NCI-H1694 (cell line): Measurements from ENCODE around the gene ZMYM4.

Experiments used
- DNase-seq: peaks from one replicate; lab custom pipeline; 2025; lab: John Stamatoyannopoulos, UW

The ZMYM4 gene

DNA sequence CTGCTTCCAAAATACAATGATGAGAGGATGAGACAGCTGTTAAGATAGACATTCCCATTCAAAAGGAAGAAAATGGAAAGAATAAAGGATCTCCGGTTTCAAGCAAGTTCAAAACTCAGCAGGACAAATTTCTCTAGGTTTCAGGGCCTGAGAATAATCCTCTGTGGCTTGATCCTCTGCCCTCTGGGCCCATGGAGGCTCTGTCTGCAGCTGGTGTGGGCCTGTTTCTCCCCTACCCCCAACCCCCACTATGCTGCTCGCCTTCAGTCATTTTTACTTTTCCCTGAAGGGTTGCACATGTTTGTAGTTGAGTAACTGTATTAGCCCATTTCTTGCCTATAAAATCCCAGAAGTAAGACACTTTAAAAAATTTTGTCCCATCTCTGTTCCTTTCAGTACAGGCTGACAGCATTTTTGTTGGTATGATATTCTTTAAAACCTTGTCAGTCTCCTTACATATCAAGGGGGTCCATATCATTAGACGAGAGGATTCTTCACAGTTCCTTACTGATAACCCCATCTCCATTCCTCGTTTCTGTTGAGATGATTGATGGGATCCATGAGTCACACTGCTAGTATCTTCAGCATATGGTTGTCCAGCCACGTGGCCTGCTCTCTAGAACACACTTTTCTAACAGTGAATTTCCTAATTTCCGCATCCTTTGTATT is 10.5 kb downstream of the ZMYM4 start:
- DNase-seq = no peak

- DNase-seq = no peak
Observed at GRCh38 chr1:35279555-35279904, 11.0 kb downstream of the ZMYM4 start.

GRCh38 chr1:35280006-35280405 is 11.5 kb downstream of the ZMYM4 start:
- DNase-seq = no peak

DNA sequence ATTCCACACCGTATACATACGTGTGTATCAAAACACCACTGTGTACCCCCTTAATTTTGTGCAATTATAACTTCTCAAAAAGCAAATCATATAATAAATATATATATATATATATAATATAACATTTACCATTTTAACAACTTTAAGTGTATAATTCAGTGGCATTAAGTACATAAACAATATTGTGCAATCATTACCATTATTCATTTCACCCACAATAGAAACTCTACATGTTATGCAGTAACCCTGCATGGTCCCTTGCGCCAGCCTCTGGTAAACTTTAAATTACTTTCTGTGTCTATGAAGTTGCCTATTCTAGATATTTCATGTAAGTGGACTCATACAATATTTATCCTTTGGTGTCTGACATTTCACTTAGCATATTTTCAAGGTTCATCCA is 13.1 kb downstream of the ZMYM4 start:
- DNase-seq = no peak

DNA sequence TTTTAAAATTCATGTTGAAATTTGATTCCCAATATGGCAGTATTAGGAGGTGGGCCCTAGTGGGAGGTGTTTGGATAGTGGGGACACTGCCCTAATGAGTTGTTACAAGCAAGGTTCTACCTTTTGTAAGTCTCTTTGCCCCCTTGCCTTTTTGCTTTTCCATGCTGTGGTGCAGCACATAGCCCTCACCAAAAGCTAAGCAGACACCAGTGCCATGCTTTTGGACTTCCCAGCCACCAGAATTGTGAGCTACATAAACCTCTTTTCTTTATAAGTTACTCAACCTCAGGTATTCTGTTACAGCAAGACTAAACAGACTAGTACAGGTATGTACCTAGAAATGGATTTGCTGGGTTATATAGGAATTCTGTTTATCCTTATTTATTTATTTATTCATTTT is 13.7 kb downstream of the ZMYM4 start:
- no peak for DNase-seq

GRCh38 chr1:35284852-35285251 is 16.3 kb downstream of the ZMYM4 start:
- DNase-seq = no peak

DNA sequence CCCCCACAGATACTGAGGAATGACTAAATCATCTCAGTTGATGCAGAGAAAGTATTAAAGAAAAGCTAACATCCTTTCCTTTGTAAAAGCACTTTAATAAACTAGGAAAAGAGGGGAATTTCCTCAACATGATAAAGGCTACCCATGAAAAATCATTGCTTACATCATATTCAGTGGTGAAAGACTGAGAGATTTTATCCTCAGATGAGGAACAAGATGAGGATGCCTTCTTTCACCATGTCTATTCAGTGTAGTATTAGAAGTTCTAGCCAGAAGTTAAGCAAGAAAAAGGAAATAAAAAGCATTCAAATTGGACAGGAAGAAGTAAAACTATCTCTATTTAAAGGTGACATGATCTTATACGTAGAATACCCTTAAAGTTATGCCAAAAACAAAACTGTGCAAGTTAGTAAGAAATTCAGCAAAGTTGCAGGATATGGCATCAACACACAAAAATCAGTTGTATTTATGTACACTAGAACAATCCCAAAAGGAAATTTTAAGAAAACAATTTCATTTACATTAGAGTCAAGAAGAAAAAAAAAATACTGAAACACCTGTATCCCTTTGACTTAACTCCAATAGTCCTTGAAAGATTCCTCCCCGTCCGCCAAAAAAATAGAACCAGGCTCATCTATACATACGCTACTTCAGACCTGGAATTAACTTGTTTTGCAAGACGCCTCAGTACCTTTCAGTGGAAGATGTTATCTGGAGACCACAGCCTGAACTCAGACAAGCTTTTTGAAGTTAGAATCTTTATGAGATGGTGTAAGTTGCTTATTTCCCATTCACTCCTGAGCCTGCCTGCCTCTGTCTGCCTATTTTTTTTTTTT is 17.5 kb downstream of the ZMYM4 start:
- no peak for DNase-seq

DNA sequence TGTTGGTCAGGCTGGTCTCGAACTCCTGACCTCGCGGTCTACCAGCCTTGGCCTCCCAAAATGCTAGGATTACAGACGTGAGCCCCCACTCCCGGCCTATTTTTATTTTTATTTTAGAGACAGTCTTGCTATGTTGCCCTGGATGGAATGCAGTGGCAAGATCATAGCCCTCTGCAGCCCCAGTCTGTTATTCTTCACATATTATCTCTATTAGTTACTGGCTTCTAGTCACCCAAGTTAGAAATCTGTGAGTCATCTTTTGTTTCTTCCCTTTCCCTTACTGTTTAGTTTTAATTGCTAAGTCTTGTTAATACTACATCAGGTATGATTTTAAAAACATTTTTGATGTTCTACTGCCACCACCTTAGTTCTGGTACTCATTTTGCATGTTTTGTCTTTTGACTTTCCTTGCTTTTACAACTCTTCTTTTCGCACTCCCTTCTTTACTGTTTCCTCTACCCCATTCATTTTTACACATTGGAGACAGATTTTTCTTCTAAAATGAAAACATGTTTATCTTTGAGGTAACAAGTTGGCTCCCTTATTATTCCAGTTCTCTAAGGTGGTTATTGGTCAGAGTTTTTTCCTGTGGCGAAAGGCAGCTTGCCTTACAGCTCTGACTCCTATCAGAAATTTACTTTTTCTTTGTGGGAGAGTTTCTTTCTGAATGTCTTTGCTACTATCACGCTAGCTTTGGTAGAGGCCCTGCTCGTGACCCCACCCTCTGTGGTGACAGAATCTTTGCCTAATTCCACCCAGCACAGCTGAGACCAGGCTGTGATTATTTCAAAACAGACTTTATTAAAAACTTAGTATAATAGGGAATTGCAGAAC is 19.5 kb downstream of the ZMYM4 start:
- no peak for DNase-seq

- DNase-seq = no peak
Observed at GRCh38 chr1:35288761-35289160, 20.3 kb downstream of the ZMYM4 start.

GRCh38 chr1:35290452-35290851 is 21.9 kb downstream of the ZMYM4 start:
- no peak for DNase-seq

- DNase-seq = no peak
Observed at GRCh38 chr1:35294809-35295208, 26.3 kb downstream of the ZMYM4 start.

GRCh38 chr1:35297886-35298285 is 29.4 kb downstream of the ZMYM4 start:
- DNase-seq = no peak

GRCh38 chr1:35298464-35298863 is 30.0 kb downstream of the ZMYM4 start:
- DNase-seq = no peak

GRCh38 chr1:35300376-35300775 is 31.9 kb downstream of the ZMYM4 start:
- DNase-seq = no peak

DNA sequence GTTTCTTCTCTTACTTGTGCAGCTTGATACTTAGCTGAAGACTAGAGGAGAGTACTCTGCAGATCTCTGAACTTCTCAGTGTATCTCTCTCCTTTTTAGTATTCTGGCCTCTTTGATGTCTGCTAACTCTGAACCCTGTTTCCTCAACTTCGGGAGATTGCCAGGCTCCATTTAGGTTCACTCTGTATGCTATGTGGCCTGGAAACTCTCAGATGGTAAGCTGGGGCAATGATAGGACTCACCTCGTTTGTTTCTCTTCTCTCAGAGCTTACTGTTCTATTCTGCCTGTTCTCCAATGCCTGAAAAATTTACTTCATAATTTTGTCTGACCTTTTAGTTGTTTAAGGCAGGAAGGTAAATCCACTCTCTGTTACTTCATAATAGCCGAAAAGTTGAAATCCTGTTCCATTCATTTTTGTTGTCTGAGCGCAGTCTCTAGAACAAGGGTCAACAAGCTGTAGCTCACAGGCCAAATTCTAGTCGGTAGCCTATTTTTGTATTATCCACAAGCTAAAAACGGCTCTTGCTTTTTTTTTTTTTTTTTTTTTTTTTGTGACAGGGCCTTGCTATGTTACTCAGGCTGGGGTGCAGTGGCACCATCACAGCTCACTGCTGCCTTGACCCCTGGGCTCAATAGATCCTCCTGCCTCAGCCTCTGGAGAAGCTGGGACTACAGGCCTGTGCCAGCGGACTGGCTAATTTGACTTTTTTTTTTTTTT is 33.3 kb downstream of the ZMYM4 start:
- no peak for DNase-seq

- DNase-seq = no peak
Observed at GRCh38 chr1:35305383-35305782, 36.9 kb downstream of the ZMYM4 start.

- no peak for DNase-seq
Observed at GRCh38 chr1:35315649-35316048, 47.1 kb downstream of the ZMYM4 start.

GRCh38 chr1:35316264-35316663 is 47.8 kb downstream of the ZMYM4 start:
- DNase-seq = no peak

DNA sequence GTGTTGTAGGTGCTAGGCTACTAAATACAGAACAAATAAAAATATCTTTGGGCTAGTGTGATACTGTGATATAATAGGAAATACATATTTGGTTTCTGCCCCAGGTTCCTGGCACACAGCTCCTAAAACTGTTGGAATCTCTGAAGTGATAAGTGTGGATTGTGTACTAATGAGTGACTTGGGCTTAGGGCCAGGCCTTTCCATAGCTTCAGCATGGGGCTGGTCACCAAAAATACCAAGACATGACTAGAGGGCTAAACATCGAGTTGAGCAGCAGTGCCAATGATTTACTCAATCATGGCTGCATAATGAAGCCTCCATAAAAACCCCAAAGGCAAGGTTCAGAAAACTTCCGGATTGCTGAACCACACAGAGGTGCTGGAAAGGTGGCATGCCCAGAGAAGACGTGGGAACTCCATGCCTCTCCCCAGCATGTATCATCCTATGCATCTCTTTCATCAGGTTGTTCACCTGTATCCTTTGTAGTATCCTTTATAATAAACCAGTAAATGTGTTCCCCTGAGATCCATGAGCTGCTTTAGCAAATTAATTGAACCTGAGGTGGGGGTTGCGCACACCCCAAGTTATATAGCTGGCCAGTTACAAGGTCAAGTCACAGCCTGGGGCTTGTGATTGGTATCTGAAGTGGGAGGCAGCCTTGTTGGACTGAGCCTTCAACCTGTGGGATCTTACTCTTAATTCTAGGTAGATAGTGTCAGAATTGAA is 51.6 kb downstream of the ZMYM4 start:
- no peak for DNase-seq

- no peak for DNase-seq
Observed at GRCh38 chr1:35320937-35321336, 52.4 kb downstream of the ZMYM4 start.

- no peak for DNase-seq
Observed at GRCh38 chr1:35324486-35324885, 56.0 kb downstream of the ZMYM4 start.
